Adrenal gland (tissue), 5 donors: Measurements from ENCODE around the gene LPP.

Experiments
- CTCF ChIP-seq, 6 experiments: fragments of 450-650 bp in 4 of 6; fragments of 200-600 bp in 2 of 6; sonication (generic) in 1 of 6; IDR thresholded peaks; 1 replicate in 5 of 6; 2 replicates in 1 of 6; pipeline versions ENCODE4 v1.5.1 to v1.8.0; 2016 to 2021; ENCODE audit warnings: antibody characterized with exemption in 6 of 6, mild to moderate bottlenecking in 2 of 6, moderate library complexity in 1 of 6
- POLR2A ChIP-seq, 2 donors: fragments of 450-650 bp; IDR thresholded peaks; one replicate each; pipeline ENCODE4 v1.6.1; 2017; ENCODE audit warnings: antibody characterized with exemption in 2 of 2, mild to moderate bottlenecking in 2 of 2, moderate library complexity in 1 of 2
- donor health status: DM: no; HTN: no; CAD: no.

- TF ChIP-seq POLR2A (IDR thresholded peaks at IDR 0.05) (no peak), CTCF (IDR thresholded peaks at IDR 0.05) (no peak)
Measured at GRCh38 chr3:188728371-188728896, 574.5 kb downstream of the LPP start.
